ENCODE results near the gene KRAS.

DNA sequence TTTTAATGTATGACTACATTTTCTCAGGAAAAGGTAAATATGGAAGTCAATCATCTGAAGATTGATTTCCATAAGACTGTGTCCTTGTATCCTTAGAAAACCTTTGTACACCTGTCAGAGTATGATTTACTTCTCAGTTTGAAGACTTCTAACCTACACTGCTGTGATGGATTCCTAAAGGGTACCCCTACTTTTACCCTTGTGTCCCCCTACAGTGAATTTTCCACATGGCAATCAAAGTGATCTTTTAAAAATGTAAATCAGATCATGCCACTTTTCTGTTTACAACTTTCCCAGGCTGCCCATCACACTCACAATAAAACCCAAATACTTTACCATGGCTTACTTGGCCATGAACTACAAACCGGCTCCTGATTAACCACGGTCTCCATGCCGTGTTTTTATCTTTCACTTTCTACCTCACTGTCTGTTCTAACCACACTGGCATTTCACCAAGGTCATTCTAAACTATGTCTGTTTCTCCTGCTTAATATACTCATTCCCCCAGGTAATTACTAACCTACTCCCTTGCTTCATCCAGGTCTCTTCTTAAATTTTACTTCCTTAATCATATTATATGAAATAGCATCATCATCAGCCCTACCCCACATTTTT, 63.8 kb downstream of the KRAS start:
- TF ChIP-seq JUND (IDR thresholded peaks at IDR 0.05) (no peak), REST (IDR thresholded peaks at IDR 0.05) (no peak), RAD21 (IDR thresholded peaks at IDR 0.05) (no peak), TAF1 (conservative IDR thresholded peaks at IDR 0.05) (no peak), GABPA (IDR thresholded peaks at IDR 0.05 in 1 of 2, conservative IDR thresholded peaks at IDR 0.05 in 1 of 2) (no peak), ZBTB33 (IDR thresholded peaks at IDR 0.05) (no peak), RXRA (IDR thresholded peaks at IDR 0.05) (no peak), SP1 (IDR thresholded peaks at IDR 0.05) (no peak), ATF3 (IDR thresholded peaks at IDR 0.05) (no peak)
- TF ChIP-seq, protein P1, sequence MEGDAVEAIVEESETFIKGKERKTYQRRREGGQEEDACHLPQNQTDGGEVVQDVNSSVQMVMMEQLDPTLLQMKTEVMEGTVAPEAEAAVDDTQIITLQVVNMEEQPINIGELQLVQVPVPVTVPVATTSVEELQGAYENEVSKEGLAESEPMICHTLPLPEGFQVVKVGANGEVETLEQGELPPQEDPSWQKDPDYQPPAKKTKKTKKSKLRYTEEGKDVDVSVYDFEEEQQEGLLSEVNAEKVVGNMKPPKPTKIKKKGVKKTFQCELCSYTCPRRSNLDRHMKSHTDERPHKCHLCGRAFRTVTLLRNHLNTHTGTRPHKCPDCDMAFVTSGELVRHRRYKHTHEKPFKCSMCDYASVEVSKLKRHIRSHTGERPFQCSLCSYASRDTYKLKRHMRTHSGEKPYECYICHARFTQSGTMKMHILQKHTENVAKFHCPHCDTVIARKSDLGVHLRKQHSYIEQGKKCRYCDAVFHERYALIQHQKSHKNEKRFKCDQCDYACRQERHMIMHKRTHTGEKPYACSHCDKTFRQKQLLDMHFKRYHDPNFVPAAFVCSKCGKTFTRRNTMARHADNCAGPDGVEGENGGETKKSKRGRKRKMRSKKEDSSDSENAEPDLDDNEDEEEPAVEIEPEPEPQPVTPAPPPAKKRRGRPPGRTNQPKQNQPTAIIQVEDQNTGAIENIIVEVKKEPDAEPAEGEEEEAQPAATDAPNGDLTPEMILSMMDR (IDR thresholded peaks at IDR 0.05; ENCODE audit: low read depth, low read length, missing input control) = no peak
- TF ChIP-seq, protein P2, sequence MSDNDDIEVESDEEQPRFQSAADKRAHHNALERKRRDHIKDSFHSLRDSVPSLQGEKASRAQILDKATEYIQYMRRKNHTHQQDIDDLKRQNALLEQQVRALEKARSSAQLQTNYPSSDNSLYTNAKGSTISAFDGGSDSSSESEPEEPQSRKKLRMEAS (IDR thresholded peaks at IDR 0.05) = no peak

All from liver (tissue), 3 donors.